Gastroesophageal sphincter (tissue), 3 donors: ENCODE measurements around the gene CEP164.

Experiments used
- EP300 ChIP-seq: sonication (generic); formaldehyde crosslinking; IDR thresholded peaks from one replicate; pipeline ENCODE4 v1.6.1; 2017; ENCODE audit warnings: antibody characterized with exemption, mild to moderate bottlenecking
- TF ChIP-seq, protein P1 (sequence below), 4 experiments: fragments of 200-600 bp in 2 of 4; fragments of 450-650 bp in 2 of 4; sonication (generic) in 1 of 4; IDR thresholded peaks; one replicate each; pipeline ENCODE4 v1.5.1; 2017 to 2019; ENCODE audit warnings: antibody characterized with exemption in 4 of 4, mild to moderate bottlenecking in 2 of 4, moderate library complexity in 2 of 4

DNA sequence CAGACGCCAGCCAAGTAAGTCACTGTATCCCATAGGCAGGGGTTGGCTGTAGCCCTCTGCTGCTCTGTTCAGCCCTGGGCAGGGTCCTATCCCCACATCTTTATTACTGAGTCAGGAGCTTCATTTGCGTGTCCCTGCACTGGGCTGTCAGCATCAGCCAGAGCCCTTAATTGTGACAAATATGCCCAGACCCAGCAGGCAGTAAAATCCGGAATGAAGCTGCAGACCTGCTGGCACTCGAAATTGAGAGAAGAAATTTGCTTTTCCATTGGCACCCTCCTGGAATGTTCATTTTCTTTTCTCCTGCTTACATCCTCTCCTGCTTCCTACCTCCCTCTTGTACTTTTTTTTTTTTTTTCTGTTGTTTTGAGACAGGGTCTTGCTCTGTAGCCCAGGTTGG, 43.8 kb downstream of the CEP164 start:
- TF ChIP-seq, protein P1, sequence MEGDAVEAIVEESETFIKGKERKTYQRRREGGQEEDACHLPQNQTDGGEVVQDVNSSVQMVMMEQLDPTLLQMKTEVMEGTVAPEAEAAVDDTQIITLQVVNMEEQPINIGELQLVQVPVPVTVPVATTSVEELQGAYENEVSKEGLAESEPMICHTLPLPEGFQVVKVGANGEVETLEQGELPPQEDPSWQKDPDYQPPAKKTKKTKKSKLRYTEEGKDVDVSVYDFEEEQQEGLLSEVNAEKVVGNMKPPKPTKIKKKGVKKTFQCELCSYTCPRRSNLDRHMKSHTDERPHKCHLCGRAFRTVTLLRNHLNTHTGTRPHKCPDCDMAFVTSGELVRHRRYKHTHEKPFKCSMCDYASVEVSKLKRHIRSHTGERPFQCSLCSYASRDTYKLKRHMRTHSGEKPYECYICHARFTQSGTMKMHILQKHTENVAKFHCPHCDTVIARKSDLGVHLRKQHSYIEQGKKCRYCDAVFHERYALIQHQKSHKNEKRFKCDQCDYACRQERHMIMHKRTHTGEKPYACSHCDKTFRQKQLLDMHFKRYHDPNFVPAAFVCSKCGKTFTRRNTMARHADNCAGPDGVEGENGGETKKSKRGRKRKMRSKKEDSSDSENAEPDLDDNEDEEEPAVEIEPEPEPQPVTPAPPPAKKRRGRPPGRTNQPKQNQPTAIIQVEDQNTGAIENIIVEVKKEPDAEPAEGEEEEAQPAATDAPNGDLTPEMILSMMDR (IDR thresholded peaks at IDR 0.05) = no peak
- no peak for TF ChIP-seq EP300
